K562 treated with DMSO at 1 percent for 12 hours (cell line): Measurements from ENCODE around the gene SMIM43. TPM values are rescaled to one million over a fixed set of nuclear protein-coding genes. Genes with fewer than 3 reads are reported as not detected.

Experiments used
- total RNA-seq: library from RNA; unstranded; fragments of 300-600 nt; gene quantifications from 2 replicates; pipeline ENCODE4 v1.2.3, GENCODE V29; 2022; ENCODE audit not compliant: insufficient read depth

SMIM43 gene
- total RNA-seq = not detected in 2 replicates

DNA sequence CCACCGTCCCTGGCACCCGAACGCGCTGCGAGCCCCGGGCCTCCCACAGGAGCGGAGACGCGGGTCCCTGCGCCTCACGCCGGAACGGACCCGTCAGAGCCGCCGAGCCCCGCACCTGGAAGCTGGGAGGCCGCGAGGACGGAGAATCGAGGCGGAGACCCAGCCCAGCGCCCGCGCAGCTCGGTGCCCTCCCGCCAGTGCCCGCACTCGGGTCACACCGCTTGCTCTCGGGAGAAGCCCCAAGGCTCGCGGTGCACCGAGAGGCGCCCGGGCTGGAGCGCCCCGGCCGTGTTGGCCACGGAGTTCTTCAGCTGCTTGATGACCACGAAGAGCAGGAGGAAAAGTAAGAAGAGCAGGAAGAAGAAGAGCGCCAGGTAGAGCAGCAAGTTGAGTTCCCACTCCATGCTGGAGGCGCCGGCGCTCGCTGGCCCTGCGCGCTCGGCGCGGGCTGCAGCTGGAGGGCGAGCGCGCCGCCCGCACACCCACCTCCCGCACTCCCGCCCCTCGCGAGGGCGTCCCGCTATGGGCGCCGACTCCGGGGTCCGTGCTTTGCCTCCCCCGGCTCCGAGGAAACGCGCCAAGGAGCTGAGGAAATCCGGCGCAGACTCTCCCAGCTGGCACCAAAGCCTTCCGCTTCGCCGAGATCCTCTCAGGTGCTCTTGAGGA, at the start of gene SMIM43:
TSS of gene SMIM43 (minus strand) at position 463 of the 666 bp plus-strand sequence. CDS start at position 404, 59 bp downstream.

GRCh38 chr4:121800961-121801714, 36.2 kb upstream of the SMIM43 start, which contains the start of gene EXOSC9:
EXOSC9 (plus strand) TSS chr4:121801323; CDS start chr4:121801425, 102 bp downstream.

Other genes with a start within 250 kb of the SMIM43 start
- 110 and 177 TPM in 2 replicates for gene ANXA5, start 68.2 kb downstream of the SMIM43 start, total RNA-seq
- 43.3 and 68.5 TPM in 2 replicates for gene EXOSC9, start 36.2 kb upstream of the SMIM43 start, total RNA-seq
- 53.3 and 121 TPM in 2 replicates for gene CCNA2, start 58.7 kb upstream of the SMIM43 start, total RNA-seq
- gene BBS7, start 105.3 kb upstream of the SMIM43 start, total RNA-seq = 4.2 and 12.0 TPM in 2 replicates
- gene TRPC3, start 186.9 kb upstream of the SMIM43 start, total RNA-seq = not detected in 2 replicates